DLD1 (cell line): ENCODE results near the gene HSPBAP1.

Experiments
- in situ Hi-C: cut with HindIII; loops from 2 replicates; pipeline ENCODE4 v1.10.0; 2017; ENCODE audit warnings: low sequenced_read_pairs

Gene HSPBAP1

DNA sequence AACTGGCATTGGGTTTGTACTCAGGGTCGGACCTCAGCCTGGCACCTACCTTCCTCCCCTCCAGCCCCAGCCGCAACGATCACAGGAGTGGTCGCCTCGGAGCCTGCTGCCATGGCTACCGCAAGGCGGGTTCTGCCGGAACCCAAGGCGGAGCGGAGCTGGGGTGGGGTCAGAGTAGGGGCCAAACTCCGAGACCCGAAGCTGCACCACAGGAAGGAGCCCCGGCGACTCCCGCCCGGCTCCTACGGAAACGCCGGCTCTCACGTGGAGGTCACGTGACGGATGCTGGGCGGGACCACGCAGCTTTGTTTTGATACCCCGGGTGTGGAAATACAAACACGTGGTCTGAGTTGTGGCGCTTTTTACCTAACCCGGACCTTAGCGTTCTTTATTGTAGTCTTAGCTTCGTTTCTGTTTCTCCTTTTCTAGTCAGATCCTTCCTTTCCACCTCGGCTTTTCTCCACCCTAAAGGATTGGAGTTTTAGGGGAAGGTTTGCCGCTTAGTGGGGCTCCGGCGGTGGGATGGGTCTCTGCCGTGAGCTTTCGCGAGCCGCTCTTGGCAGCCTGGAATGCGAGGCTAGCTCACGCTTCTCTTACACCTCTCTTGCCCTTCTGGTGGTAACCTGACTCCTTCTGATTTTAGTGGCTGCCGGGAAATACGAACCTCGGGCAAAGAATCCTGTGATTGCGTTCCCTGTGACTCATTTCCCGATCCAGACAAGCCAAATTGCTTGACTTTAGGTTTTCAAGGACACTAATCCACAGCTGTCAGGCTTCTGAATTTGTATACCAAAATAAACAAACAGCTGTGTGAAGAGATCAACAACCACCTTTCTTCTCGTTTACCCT, at the start of gene HSPBAP1:
Gene HSPBAP1 (minus strand): TSS at position 264 of the 849 bp plus-strand sequence. CDS start 151 bp downstream, at position 113.
- in situ Hi-C loops, result no loop called here

DNA sequence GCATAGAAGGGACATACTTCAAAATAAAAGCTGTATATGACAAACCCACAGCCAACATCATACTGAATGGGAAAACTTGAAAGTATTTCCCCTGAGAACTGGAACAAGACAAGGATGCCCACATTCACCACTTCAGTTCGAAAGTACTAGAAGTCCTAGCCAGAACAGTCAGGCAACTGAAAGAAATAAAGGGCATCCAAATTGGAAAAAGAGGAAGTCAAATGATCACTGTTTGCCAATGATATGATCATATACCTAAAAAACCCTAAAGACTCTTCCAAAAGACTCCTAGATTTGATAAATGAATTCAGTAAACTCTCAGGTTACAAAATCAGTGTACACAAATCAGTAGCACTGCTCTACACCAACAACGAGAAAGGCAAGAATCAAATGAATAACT, 42.0 kb upstream of the HSPBAP1 start:
- in situ Hi-C loops, result no loop called here

DNA sequence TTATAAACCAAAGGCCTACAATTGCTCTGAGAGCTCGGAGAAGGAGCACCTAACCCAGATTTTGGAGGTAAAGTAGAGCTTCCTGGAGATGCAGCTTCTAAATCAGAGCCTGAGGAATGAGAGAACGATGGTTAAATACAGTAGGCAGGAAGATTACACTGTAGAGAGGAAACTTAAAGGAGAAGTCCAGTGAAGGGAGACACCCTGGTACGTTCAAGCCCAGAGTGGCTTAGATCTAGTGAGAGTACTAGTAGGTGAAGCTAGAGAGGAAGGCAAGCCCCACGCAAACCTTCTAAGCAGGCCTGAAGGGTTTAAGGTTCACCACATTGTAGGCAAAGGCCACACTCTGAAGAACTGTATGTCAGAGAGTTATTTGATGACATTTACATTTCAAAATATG, 34.6 kb upstream of the HSPBAP1 start:
- in situ Hi-C loops, result no loop called here

DNA sequence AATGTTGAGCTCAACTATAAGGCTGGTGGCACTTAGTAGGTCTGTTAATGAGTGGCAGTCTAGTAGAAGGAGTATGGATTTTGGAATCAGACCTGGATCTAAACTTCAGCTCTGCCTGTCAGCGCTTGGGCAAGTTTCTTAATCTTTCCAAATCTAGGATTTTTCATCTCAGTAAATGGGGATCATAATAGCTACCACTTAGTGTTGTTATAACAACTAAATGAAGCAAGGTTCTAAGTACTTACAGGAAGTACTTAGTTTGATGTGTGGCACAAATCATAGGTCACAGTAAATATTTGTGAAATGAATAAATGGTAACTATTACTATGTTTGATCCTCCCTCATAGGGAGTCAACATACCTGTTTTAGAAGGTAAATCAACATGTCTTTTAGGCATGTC, 32.6 kb upstream of the HSPBAP1 start:
- in situ Hi-C loops, result no loop called here

DNA sequence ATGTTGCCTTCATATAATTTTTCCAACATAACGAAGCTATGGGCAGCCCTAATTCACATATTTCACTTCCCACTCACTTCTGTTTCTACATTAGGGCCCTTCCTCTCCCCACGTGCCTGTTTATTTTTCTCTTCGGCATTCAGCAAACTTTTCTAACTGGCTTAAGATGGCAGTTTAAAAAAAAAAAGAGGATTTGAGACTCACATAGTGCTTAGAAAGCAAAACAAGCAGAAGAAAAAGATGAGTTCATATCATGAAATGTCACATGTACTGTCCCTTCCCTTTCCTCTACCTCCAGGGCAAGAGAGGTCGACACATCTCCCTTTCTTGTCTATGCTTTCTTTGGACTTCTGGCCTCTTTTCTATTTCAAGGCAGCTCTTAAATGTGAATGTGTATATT, 31.8 kb upstream of the HSPBAP1 start:
- in situ Hi-C loops, result no loop called here

GRCh38 chr3:122824465-122825381, 31.1 kb upstream of the HSPBAP1 start:
- in situ Hi-C loops, result loop anchor here (25.0 kb wide), 1 partner anchor 88 kb away; no protein-coding TSS in a partner anchor

- in situ Hi-C loops, result loop anchor here (25.0 kb wide), 1 partner anchor 96 kb away; no protein-coding TSS in a partner anchor
These were observed 23.0 kb upstream of the HSPBAP1 start for GRCh38 chr3:122816587-122816986.

DNA sequence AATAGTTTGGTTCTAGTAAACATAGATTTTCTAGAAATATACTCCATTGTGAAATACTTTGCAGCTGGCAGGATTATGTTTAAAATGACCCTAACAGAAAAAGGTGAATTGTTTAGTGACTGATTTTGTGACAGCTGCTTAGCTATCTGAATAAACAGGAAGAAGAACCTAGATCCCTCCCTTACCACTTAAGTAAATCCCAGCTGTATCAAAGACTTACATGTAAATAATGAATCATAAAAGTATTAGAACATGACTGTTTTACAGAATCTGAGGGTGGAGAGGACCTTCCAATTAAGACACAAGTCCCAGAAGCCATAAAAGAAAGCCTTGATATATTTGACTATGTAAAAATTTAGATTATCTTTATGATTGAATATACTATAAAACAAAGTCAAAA, 17.1 kb upstream of the HSPBAP1 start:
- in situ Hi-C loops, result loop anchor here (25.0 kb wide), 1 partner anchor 102 kb away; no protein-coding TSS in a partner anchor

GRCh38 chr3:122803977-122804376, 10.3 kb upstream of the HSPBAP1 start:
- in situ Hi-C loops, result loop anchor here (25.0 kb wide), 1 partner anchor 108 kb away; no protein-coding TSS in a partner anchor

- in situ Hi-C loops, result loop anchor here (25.0 kb wide), 1 partner anchor 110 kb away; no protein-coding TSS in a partner anchor
These were observed 8.7 kb upstream of the HSPBAP1 start for GRCh38 chr3:122802323-122802722.

- in situ Hi-C loops, result loop anchor here (25.0 kb wide), 1 partner anchor 112 kb away; no protein-coding TSS in a partner anchor
These were observed 7.1 kb upstream of the HSPBAP1 start for GRCh38 chr3:122800706-122801237.

DNA sequence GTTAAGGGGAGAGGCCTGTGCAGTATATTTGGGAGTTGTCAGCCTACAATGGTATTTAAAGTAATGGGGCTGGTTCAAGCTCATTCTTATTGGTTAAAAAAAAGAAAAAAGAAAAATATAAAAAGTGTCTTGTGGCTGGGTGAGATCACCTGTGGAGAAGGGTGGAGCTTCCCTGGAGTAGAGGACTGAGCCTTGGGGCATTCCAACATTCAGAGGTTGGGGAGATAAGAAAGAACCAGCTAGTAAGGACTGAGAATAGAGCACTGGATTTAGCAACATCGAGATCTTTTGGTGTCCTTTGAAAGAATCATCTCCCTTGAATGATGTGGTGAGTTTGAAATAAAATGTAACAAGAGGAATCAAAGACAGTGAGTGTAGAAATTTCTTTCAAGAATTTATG, 6.4 kb upstream of the HSPBAP1 start:
- in situ Hi-C loops, result loop anchor here (25.0 kb wide), 1 partner anchor 112 kb away; no protein-coding TSS in a partner anchor

DNA sequence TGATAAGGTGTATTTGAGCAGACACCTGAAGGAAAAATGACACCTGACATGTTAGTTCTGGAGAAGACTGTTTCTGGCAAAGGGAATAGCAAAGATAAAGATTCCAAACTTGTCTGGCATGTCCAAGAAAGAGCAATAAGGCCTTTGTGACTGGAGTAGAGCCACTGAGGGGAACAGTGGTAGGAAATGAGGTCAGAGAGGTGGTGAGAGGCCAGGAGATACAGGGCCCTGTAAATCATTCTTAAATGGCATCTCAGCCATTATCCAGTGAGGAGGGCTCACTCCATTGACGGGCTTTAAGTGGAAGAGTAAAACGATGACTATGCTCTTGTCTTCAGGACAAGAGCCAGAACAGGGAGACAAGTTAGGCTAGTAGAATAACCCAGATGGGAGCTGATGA, 5.7 kb upstream of the HSPBAP1 start:
- in situ Hi-C loops, result no loop called here

DNA sequence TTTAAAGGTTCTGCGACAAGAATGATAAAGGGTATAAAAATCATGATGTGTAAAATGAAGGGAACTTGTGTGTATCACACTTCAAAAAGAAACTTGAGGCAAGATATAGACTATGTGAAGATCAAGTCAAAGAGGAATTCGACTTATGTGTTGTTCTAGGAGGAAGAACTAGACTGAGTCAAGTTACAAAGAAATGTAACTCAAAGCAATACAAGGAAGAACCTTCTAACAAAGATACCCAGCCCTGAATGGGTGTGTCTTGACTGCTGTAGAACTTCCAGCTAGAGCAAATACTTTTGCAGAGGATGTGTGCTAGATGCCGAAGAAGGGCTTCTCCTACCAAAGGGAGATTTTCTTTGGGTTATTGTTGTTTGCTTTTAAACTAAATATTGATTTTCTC, 3.7 kb upstream of the HSPBAP1 start:
- in situ Hi-C loops, result no loop called here

DNA sequence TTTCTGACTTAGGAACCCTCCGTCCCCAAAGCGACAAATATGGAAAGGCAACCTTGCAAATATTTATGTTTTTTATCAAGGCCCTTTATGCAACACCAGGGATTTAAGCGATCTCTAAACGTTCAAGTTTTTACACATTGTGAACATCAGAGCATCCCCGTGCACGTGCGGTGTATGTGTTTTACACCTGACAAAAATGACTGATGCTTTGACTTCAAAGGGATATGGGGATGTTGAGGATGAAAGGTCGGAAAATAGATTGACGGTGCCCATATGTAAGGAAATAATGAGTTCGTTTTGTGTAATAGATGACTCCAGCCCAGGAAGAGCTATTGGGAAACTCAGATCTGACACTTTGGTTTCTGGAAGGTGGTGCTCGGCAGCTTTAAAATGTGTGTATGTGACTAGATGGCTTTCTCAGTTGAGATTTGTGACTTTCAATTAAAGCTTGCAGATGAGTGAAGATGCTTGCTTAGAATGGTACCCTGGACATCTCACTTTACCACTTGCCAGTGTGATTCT, 2.1 kb upstream of the HSPBAP1 start:
- in situ Hi-C loops, result no loop called here

- in situ Hi-C loops, result no loop called here
These were observed 1.4 kb upstream of the HSPBAP1 start, which contains the start of gene SLC49A4 for GRCh38 chr3:122794779-122795673. TSS of gene SLC49A4 (plus strand) at chr3:122795069. CDS start at chr3:122795193, 124 bp downstream.

GRCh38 chr3:122794483-122794778, 800 bp upstream of the HSPBAP1 start:
- in situ Hi-C loops, result no loop called here

GRCh38 chr3:122789585-122790273, 3.9 kb downstream of the HSPBAP1 start:
- in situ Hi-C loops, result no loop called here

DNA sequence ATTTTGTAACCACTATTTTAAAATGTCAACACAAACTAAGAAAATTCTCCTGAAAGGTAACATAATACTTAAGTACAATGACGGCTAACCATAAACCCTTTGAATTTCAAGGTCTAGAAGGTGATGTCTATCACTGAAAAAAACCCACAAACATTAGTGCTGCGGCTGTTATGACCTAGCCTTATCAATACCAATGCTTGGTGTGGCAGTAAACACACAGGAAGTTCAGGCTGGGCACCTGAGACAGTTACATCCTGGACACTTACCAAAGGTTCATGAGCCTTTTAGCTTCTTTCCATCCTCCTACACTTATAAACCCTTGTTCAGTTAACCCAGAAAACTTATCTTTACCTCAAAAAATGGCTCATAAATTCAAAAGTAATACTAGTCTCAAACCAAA, 5.8 kb downstream of the HSPBAP1 start:
- in situ Hi-C loops, result no loop called here
